ENCODE measurements around the gene ALG14. TPM values are rescaled to one million over a fixed set of nuclear protein-coding genes. Genes with fewer than 3 reads are reported as not detected.

ALG14 gene
- total RNA-seq, 1 experiment from 2014 or later: 2.2 TPM

DNA sequence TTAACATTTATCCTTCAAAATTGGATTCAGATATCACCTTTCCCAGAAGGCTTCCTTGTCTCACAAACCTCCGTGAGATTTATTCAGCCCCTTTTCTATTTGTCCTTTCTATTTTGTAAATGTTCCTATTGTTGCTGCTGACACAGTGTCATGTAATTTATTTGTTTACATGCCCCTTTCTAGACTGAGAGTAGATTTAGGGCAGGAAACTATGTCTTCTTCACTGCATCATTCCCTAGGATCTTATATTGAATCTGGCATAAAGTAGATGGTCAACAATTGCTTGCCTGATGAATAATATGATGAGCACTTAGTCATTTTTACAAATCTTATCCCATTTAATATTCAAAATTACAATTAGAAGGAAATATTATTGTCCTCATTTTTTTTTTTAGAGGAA lies 137.7 kb downstream of the ALG14 start:
- no peak overlapping the region for H2AFZ ChIP-seq (ENCODE audit: low read length)
- no peak overlapping the region for H3K9ac ChIP-seq (ENCODE audit: low read length)
- no peaks in the 10 kb centered on the region for H4K20me1 ChIP-seq (ENCODE audit: insufficient read depth, low read depth, low read length)
- no peak overlapping the region for H3K4me3 ChIP-seq (ENCODE audit: low read length)
- H3K4me2 ChIP-seq (ENCODE audit: low read depth, low read length, poor library complexity, severe bottlenecking): no peak overlapping the region
- H3K36me3 ChIP-seq (ENCODE audit: insufficient read depth, low read length): no peaks in the 10 kb centered on the region
- H3K79me2 ChIP-seq (ENCODE audit: low read length): no peaks in the 10 kb centered on the region
- H3K4me1 ChIP-seq (ENCODE audit: low read length): no peaks in the 10 kb centered on the region
- no peaks in the 10 kb centered on the region for H3K9me3 ChIP-seq (ENCODE audit: low read length)
- no peak overlapping the region for H3K27ac ChIP-seq (ENCODE audit: low read length)
- H3K9me2 ChIP-seq (replicated peaks; ENCODE audit: insufficient read depth, low read length): no peaks in the 10 kb centered on the region
- H3K27me3 ChIP-seq (ENCODE audit: low read length): no peaks in the 10 kb centered on the region
- no peak for DNase-seq

DNA sequence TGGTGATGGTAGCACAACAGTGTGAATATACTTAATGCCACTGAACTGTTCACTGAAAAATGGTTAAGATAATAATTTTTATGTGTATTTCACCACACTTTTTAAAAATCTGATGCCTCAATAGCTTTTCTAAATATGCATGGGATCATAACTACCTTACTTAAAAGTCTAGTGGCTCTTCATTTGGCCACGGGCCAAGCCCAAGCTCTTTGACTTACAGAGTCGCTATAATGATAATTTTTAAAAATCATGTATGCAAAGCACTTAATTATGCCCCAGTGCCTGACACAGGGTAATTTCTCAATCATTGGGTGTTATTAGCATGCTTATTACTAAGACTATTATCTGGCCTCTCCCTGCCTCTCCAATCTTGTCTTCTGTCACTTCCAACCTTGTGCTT lies 138.2 kb downstream of the ALG14 start:
- Histone ChIP-seq H4K20me1 (ENCODE audit: insufficient read depth, low read depth, low read length) (no peaks in the 10 kb centered on the region), H3K9me3 (ENCODE audit: low read length) (no peaks in the 10 kb centered on the region), H3K4me2 (ENCODE audit: low read depth, low read length, poor library complexity, severe bottlenecking) (no peak overlapping the region), H3K9me2 (replicated peaks; ENCODE audit: insufficient read depth, low read length) (no peaks in the 10 kb centered on the region), H3K9ac (ENCODE audit: low read length) (no peak overlapping the region), H3K4me3 (ENCODE audit: low read length) (no peak overlapping the region), H3K4me1 (ENCODE audit: low read length) (no peaks in the 10 kb centered on the region), H3K79me2 (ENCODE audit: low read length) (no peaks in the 10 kb centered on the region), H3K36me3 (ENCODE audit: insufficient read depth, low read length) (no peaks in the 10 kb centered on the region), H3K27me3 (ENCODE audit: low read length) (no peaks in the 10 kb centered on the region), H3K27ac (ENCODE audit: low read length) (no peak overlapping the region), H2AFZ (ENCODE audit: low read length) (no peak overlapping the region)
- no peak for DNase-seq

DNA sequence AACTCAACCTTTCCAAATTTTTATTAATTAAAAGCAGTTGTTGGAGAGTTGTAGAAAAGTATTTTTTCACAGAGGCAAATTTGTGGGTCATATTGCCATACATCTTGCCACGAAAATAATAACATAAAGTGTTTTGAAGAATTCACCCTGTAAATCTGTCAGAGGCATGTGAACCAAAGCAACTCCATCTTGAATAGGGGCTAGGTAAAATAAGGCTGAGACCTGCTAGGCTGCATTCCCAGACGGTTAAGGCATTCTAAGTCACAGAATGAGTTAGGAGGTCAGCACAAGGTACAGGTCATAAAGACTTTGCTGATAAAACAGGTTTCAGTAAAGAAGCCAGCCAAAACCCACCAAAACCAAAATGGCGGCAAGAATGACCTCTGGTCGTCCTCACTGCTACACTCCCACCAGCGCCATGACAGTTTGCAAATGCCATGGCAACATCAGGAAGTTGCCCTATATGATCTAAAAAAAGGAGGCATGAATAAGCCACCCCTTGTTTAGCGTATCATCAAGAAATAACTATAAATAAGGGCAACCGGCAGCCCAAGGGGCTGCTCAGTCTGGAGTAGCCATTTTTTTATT lies 141.4 kb downstream of the ALG14 start:
- Histone ChIP-seq H3K4me3 (ENCODE audit: low read length) (no peak overlapping the region), H3K4me1 (ENCODE audit: low read length) (no peaks in the 10 kb centered on the region), H3K36me3 (ENCODE audit: insufficient read depth, low read length) (no peaks in the 10 kb centered on the region), H4K20me1 (ENCODE audit: insufficient read depth, low read depth, low read length) (no peaks in the 10 kb centered on the region), H3K9ac (ENCODE audit: low read length) (no peak overlapping the region), H3K4me2 (ENCODE audit: low read depth, low read length, poor library complexity, severe bottlenecking) (no peak overlapping the region), H3K27me3 (ENCODE audit: low read length) (no peaks in the 10 kb centered on the region), H3K27ac (ENCODE audit: low read length) (no peak overlapping the region), H3K9me2 (replicated peaks; ENCODE audit: insufficient read depth, low read length) (no peaks in the 10 kb centered on the region), H3K9me3 (ENCODE audit: low read length) (no peaks in the 10 kb centered on the region), H2AFZ (ENCODE audit: low read length) (no peak overlapping the region), H3K79me2 (ENCODE audit: low read length) (no peaks in the 10 kb centered on the region)
- DNase-seq: no peak

DNA sequence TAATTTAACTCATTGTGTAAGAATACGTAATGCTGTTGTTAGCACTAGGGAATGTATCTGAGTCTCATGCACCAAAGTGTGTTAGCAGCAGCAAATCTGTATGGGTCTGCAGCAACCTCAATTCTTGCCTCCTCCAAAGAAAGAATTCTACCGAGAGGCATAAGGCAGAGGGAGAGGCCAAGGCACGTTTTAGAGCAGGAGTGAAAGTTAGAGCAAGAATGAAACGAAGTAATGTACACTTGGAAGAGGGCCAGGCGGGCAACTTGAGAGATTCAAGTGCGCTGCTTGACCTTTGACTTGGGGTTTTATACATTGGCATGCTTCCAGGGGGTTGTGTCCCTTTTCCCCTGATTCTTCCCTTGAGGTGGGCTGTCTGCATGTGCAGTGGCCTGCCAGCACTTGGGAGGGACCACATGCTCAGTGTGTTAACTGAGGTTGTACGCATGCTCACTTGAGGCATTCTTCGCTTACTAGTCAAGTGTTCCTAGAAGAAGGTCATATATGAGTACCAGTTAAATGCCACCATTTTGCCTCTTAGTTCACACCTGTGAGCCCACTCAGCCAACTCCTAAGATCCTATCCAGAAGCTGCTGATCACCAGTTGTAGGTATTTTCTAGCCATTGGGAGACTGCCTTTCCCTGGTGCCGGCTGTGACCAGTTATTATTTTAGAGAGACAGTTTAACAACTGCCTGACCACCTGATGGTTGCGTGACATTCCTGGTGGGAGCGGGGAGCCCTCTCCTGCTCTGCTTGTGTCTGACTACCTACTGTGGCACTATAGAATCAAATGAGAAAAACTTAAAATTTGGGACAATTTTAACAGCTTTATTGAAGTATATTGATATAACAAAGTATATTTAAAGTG lies 143.2 kb downstream of the ALG14 start:
- no peaks in the 10 kb centered on the region for H3K9me2 ChIP-seq (replicated peaks; ENCODE audit: insufficient read depth, low read length)
- H3K79me2 ChIP-seq (ENCODE audit: low read length): no peaks in the 10 kb centered on the region
- H3K4me2 ChIP-seq (ENCODE audit: low read depth, low read length, poor library complexity, severe bottlenecking): no peak overlapping the region
- no peak for DNase-seq
- H3K36me3 ChIP-seq (ENCODE audit: insufficient read depth, low read length): no peaks in the 10 kb centered on the region
- H4K20me1 ChIP-seq (ENCODE audit: insufficient read depth, low read depth, low read length): no peaks in the 10 kb centered on the region
- no peak overlapping the region for H3K4me3 ChIP-seq (ENCODE audit: low read length)
- no peak overlapping the region for H3K27ac ChIP-seq (ENCODE audit: low read length)
- no peak overlapping the region for H3K9ac ChIP-seq (ENCODE audit: low read length)
- H3K4me1 ChIP-seq (ENCODE audit: low read length): peaks cover 14% of the 10 kb centered on the region
- H2AFZ ChIP-seq (ENCODE audit: low read length): no peak overlapping the region
- no peaks in the 10 kb centered on the region for H3K27me3 ChIP-seq (ENCODE audit: low read length)
- H3K9me3 ChIP-seq (ENCODE audit: low read length): no peaks in the 10 kb centered on the region

DNA sequence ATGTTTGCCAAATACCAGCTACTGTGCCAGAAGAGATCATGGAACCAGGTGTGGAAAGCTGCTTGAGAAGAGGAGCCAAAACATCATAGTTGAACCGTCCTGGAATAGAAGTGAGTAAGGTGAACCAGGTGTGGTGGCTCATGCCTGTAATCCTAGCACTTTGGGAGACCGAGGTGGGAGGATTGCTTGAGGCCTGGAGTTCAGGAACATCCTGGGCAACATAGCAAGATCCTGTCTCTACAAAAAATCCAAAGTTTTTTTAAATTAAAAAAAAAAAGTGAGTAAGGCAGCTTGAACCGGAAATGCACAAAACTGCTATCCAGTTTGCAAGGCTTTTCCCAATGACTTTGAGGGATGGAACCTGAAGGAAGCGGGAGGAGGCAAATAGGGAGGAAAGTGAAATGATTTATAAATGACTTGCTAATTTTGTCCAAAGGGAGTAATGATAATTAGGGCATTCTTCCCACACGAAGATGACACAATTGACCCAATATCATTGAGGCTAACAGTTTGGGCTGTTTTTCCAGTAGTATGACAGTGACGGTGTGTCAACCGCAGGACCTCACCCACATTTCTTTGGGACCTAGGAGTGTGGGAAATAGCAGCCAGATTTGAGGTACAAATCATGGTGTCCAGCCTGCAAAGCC lies 144.3 kb downstream of the ALG14 start:
- Histone ChIP-seq H3K79me2 (ENCODE audit: low read length) (no peaks in the 10 kb centered on the region), H3K27ac (ENCODE audit: low read length) (no peak overlapping the region), H3K9me3 (ENCODE audit: low read length) (no peaks in the 10 kb centered on the region), H3K4me3 (ENCODE audit: low read length) (no peak overlapping the region), H4K20me1 (ENCODE audit: insufficient read depth, low read depth, low read length) (no peaks in the 10 kb centered on the region), H3K27me3 (ENCODE audit: low read length) (no peaks in the 10 kb centered on the region), H2AFZ (ENCODE audit: low read length) (no peak overlapping the region), H3K4me2 (ENCODE audit: low read depth, low read length, poor library complexity, severe bottlenecking) (no peak overlapping the region), H3K4me1 (ENCODE audit: low read length) (peaks cover 15% of the 10 kb centered on the region), H3K36me3 (ENCODE audit: insufficient read depth, low read length) (no peaks in the 10 kb centered on the region), H3K9ac (ENCODE audit: low read length) (no peak overlapping the region), H3K9me2 (replicated peaks; ENCODE audit: insufficient read depth, low read length) (no peaks in the 10 kb centered on the region)
- DNase-seq: no peak

DNA sequence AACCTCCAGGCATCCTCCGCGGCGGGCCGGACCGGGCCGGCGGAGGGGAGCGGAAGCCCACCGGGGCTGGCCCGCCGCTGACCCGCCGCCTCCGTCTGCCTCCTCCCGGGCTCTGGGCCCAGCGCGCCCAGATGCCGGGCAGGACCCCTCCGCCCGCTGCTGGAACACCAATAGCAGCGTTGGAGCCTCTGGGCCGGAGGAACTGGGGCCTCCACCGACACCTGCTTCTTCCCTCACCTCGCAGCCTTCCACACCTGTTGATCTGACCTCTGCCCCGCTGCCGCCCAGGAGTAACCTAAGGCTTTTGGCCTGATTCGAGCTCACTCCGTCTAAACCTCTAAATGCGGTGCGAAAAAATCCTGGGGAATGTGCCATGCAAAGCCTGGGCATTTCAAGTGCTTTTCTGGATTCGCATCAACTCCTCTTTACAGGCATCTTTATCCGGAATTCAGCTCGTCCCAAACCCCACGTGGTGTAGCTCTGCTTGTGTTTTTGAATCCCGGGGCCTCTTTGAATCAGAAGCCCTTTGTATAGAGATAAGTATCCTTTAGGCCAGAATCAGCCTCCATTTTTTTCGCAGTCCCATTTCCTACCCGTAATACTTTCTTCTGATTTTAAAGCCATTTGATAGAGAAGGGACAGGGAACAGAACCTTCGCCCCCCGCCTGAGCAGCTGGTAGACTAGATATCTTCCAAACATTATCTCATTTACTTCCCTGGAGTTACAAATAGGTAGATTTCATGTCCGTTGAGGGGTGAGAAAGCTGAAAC lies 145.2 kb downstream of the ALG14 start:
- DNase-seq: no peak
- H3K27ac ChIP-seq (ENCODE audit: low read length): no peak overlapping the region
- H3K9ac ChIP-seq (ENCODE audit: low read length): no peak overlapping the region
- no peak overlapping the region for H3K4me3 ChIP-seq (ENCODE audit: low read length)
- H3K4me2 ChIP-seq (ENCODE audit: low read depth, low read length, poor library complexity, severe bottlenecking): no peak overlapping the region
- no peak overlapping the region for H2AFZ ChIP-seq (ENCODE audit: low read length)
- peaks cover 15% of the 10 kb centered on the region for H3K4me1 ChIP-seq (ENCODE audit: low read length)
- no peaks in the 10 kb centered on the region for H3K9me2 ChIP-seq (replicated peaks; ENCODE audit: insufficient read depth, low read length)
- no peaks in the 10 kb centered on the region for H3K9me3 ChIP-seq (ENCODE audit: low read length)
- H3K27me3 ChIP-seq (ENCODE audit: low read length): no peaks in the 10 kb centered on the region
- H3K79me2 ChIP-seq (ENCODE audit: low read length): no peaks in the 10 kb centered on the region
- no peaks in the 10 kb centered on the region for H4K20me1 ChIP-seq (ENCODE audit: insufficient read depth, low read depth, low read length)
- H3K36me3 ChIP-seq (ENCODE audit: insufficient read depth, low read length): no peaks in the 10 kb centered on the region

DNA sequence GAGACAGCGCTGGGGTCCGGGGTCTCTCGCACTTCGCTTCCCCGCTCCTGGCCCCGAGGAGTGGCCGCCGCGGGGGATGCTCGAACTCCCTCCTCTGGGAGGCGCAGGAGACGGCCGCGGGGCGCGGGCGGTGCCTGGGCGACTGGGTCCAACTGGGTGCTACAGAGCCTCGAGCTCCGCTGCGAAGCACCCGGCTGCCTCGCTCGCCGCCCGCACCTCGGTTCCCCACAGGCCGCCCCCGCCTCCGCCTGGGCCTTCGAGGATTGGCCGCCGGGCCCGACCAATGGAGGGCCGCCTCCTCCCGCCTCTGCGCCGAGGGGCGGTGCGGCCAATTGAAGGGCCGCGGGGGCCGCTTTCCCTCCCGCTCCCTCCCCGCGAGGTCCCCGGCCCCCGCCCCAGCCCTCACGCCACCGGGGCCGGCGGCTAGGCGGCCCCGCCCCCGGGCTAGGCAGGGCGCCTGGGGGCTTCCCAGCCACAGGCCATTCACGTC lies 145.8 kb downstream of the ALG14 start, which contains the start of gene CNN3:
CNN3 (minus strand) TSS at position 196 of the 490 bp plus-strand sequence. CDS start 216 bp downstream, outside the sequence.
- Histone ChIP-seq H3K4me2 (ENCODE audit: low read depth, low read length, poor library complexity, severe bottlenecking) (peak within 1 kb of the TSS; percentile 67), H3K27ac (ENCODE audit: low read length) (no peak within 1 kb of the TSS), H3K79me2 (ENCODE audit: low read length) (no peaks in the 10 kb centered on the region), H3K36me3 (ENCODE audit: insufficient read depth, low read length) (no peaks in the 10 kb centered on the region), H2AFZ (ENCODE audit: low read length) (no peak within 1 kb of the TSS), H3K9ac (ENCODE audit: low read length) (no peak within 1 kb of the TSS), H3K9me2 (replicated peaks; ENCODE audit: insufficient read depth, low read length) (no peaks in the 10 kb centered on the region), H3K4me1 (ENCODE audit: low read length) (peaks cover 15% of the 10 kb centered on the region), H3K9me3 (ENCODE audit: low read length) (no peaks in the 10 kb centered on the region), H4K20me1 (ENCODE audit: insufficient read depth, low read depth, low read length) (no peaks in the 10 kb centered on the region), H3K27me3 (ENCODE audit: low read length) (no peaks in the 10 kb centered on the region), H3K4me3 (ENCODE audit: low read length) (no peak within 1 kb of the TSS)
- no peak for DNase-seq
